Stimulated activated memory B cell treated with anti-CD40 and anti-IgM and Interleukin-4, amounts not matched to agents 10 μg/mL and 1 μg/mL and 100 μg/mL, for 72 hours (primary cell): ENCODE measurements around the gene DNAJB8.

Experiments
- ATAC-seq: fragments of 150-1000 bp; cut with Tn5 transposase; 2 replicates; pipeline ENCODE4 v1.10.0; 2021
- H3K27ac Mint-ChIP-seq: one replicate; pipeline ENCODE4 v1.8.0; 2022; ENCODE audit warnings: mild to moderate bottlenecking, mixed read lengths
- H3K27me3 Mint-ChIP-seq: one replicate; pipeline ENCODE4 v1.8.0; 2022; ENCODE audit warnings: mixed read lengths
- H3K36me3 Mint-ChIP-seq: one replicate; pipeline ENCODE4 v1.8.0; 2022; ENCODE audit warnings: mixed read lengths
- H3K4me1 Mint-ChIP-seq: one replicate; pipeline ENCODE4 v1.8.0; 2022; ENCODE audit warnings: mixed read lengths
- H3K4me3 Mint-ChIP-seq: one replicate; pipeline ENCODE4 v1.8.0; 2022; ENCODE audit warnings: mild to moderate bottlenecking, moderate library complexity, mixed read lengths
- H3K9me3 Mint-ChIP-seq: one replicate; pipeline ENCODE4 v1.8.0; 2022; ENCODE audit warnings: mixed read lengths

The DNAJB8 gene

DNA sequence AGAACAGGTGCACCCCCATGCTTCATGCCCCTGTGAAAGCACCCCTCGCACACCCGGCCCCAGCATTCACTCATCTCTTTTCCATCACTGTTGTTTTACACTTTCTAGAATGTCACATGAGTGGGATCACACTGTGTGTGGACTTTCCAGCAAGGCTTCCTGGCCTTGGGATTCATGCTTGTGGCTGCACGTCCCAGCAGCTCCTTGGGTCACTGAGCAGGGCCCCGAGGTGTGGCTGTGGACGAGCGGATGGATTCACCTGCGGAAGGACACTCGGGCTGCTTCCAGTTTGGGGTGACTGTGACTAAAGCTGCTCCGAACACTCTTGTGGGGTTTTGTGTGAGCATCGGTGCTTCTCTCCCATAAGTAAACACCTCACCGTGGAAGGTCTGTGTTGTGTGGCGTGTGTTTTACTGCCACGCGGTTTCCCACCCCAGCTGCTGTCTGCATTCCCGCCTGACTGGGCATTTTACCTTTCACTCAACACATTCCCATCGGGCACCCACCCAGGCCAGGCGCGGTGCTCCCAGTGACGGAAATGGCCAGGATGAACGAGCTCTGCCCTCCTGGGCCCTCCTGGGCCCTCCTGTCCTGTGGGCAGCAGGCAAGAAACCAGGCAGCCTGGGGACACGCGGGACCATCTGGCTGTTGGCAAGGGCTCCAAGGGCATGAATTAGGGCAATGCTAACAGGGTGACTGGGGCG lies 41.4 kb downstream of the DNAJB8 start:
- H3K4me3 Mint-ChIP-seq = no peak overlapping the region
- no peaks in the 10 kb centered on the region for H3K4me1 Mint-ChIP-seq
- H3K27me3 Mint-ChIP-seq = peaks cover 31% of the 10 kb centered on the region
- no peaks in the 10 kb centered on the region for H3K9me3 Mint-ChIP-seq
- ATAC-seq = no peak
- no peak overlapping the region for H3K27ac Mint-ChIP-seq
- no peaks in the 10 kb centered on the region for H3K36me3 Mint-ChIP-seq

DNA sequence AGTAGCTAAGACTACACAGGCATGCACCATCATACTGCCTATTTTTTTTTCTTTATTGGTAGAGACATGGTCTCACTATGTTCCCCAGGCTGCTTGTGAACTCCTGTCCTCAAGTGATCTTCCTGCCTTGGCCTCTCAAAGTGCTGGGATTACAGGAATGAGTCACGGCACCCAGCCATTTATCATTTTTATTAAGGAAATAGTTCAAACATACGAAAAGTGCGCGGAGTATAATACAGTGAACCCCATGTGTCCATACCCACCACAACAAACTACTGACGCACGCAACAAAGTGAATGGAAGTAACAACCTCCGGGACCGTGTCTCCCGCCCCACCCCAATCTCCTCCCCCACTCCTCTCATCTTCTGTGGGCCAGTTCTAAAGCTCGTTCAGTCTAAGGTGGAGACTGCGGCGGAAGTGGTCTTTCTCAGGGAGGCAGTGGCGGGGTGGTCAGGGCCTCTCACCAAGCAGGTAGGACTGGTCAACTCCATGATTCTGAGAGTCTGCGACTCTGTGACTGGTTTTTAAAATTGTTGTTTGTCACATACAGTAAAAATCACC lies 42.1 kb downstream of the DNAJB8 start:
- no peak for ATAC-seq
- no peak overlapping the region for H3K4me3 Mint-ChIP-seq
- H3K27me3 Mint-ChIP-seq = peaks cover 24% of the 10 kb centered on the region

GRCh38 chr3:128423525-128424147 lies 43.1 kb downstream of the DNAJB8 start:
- H3K27me3 Mint-ChIP-seq = peaks cover 17% of the 10 kb centered on the region
- H3K9me3 Mint-ChIP-seq = peaks cover 2% of the 10 kb centered on the region

More for the DNA sequence above, 42.1 kb downstream of the DNAJB8 start:
- Mint-ChIP-seq H3K36me3 (no peaks in the 10 kb centered on the region), H3K9me3 (no peaks in the 10 kb centered on the region), H3K4me1 (no peaks in the 10 kb centered on the region), H3K27ac (no peak overlapping the region)

DNA sequence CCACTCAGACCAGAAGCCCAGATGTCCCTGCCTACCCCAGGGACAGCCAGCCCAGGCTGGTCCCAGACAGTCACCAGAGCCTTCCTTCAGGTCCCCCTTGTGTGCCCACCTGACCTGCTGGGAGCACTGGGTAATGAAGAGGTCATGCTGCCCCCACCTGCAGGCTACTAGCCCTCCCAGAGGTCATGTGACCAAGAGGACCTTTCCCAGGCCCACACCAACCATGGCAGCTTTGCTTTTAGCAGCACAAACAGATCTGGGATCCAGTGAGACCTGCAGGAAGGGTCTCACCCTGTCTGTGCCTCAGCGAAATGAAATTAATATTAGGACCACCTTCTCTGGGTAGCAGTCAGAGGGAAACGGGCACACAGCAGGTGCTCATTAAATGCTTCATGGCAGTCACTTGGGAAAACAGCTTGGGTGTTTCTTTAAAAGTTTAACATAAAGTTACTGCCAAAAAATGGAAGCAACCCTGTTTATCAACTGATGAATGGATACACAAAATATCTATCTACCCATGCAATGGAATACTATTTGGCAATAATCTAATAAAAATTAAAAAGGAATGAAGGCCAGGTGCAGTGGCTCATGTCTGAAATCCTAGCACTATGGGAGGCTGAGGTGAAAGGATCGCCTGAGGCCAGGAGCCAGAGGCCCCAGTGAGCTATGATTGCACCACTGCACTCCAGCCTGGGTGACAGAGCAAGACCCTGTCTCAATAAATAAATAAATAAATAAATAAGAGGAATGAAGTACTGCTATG lies 43.7 kb downstream of the DNAJB8 start:
- no peak for ATAC-seq
- Mint-ChIP-seq H3K4me1 (no peaks in the 10 kb centered on the region), H3K27ac (no peak overlapping the region), H3K4me3 (no peak overlapping the region), H3K36me3 (peaks cover 12% of the 10 kb centered on the region), H3K27me3 (peaks cover 10% of the 10 kb centered on the region), H3K9me3 (peaks cover 7% of the 10 kb centered on the region)

More at GRCh38 chr3:128423525-128424147, 43.1 kb downstream of the DNAJB8 start:
- no peaks in the 10 kb centered on the region for H3K4me1 Mint-ChIP-seq
- H3K4me3 Mint-ChIP-seq = no peak overlapping the region
- H3K36me3 Mint-ChIP-seq = peaks cover 5% of the 10 kb centered on the region
- H3K27ac Mint-ChIP-seq = no peak overlapping the region
- no peak for ATAC-seq

DNA sequence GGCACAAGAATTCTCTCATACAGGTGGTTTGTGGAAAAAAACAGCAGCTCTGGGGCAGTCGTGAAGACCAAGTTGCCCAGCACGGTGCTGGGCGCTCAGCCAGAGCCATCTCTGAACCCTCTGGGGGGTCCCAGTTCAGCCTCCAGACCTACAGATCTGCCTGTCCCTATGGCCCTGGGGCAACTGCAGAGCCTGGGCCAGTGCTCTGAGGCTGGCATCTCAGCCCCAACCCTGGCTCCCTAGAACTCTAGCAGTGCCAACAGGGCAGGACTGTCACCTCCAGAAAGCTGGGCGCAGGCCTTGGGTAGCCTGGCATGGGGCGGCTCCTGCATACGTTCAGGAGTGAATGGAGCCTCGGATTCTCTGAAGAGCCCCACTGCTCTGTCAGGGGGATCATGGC lies 44.7 kb downstream of the DNAJB8 start:
- H3K4me1 Mint-ChIP-seq = no peaks in the 10 kb centered on the region
- ATAC-seq = no peak
- H3K27me3 Mint-ChIP-seq = peaks cover under 1% of the 10 kb centered on the region
- H3K4me3 Mint-ChIP-seq = no peak overlapping the region
- peaks cover 7% of the 10 kb centered on the region for H3K9me3 Mint-ChIP-seq
- peaks cover 13% of the 10 kb centered on the region for H3K36me3 Mint-ChIP-seq
- H3K27ac Mint-ChIP-seq = no peak overlapping the region

GRCh38 chr3:128421439-128421836 lies 45.3 kb downstream of the DNAJB8 start:
- no peak for ATAC-seq
- no peak overlapping the region for H3K27ac Mint-ChIP-seq
- H3K36me3 Mint-ChIP-seq = peaks cover 13% of the 10 kb centered on the region
- H3K4me3 Mint-ChIP-seq = no peak overlapping the region
- H3K9me3 Mint-ChIP-seq = peaks cover 7% of the 10 kb centered on the region
- no peaks in the 10 kb centered on the region for H3K27me3 Mint-ChIP-seq
- no peaks in the 10 kb centered on the region for H3K4me1 Mint-ChIP-seq

DNA sequence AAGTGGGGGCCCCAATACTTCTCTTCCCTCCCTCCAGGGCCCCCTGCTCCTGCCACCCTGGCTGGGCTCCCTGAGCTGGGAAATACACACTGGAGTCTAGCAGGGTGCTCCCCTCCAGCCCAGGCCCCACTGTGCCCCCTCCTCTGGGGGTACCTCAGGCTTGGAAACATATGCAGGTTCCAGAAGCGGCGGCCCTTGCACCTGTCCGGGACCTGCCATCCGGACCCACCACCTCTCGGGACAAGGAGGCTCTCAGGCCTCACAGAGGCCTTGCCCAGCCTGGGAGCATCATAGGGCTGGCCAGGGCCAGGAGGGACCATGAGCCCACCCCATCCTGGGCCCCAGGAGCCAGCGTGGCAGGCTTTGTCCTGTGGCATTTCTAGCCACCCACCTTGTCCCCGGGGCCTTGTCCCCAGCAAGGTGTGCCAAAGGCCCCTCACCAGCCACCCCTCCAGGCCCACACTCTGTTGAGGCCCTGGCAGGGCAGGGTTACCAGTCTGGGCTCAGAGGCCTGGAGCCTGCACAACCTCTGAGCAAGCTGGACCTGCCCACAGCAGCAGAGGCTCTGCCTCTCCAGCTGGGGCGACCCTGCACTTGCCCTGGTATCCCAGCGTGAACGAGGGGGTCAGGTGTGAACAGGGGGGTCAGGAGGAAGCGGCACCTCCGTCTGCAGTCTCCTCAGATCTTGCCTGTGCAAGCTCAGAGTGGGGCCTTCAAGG lies 45.8 kb downstream of the DNAJB8 start:
- no peaks in the 10 kb centered on the region for H3K27me3 Mint-ChIP-seq
- no peak overlapping the region for H3K27ac Mint-ChIP-seq
- no peak overlapping the region for H3K4me3 Mint-ChIP-seq
- no peaks in the 10 kb centered on the region for H3K4me1 Mint-ChIP-seq
- H3K9me3 Mint-ChIP-seq = peaks cover 7% of the 10 kb centered on the region
- H3K36me3 Mint-ChIP-seq = peaks cover 13% of the 10 kb centered on the region
- ATAC-seq = no peak

- no peak overlapping the region for H3K27ac Mint-ChIP-seq
- H3K4me1 Mint-ChIP-seq = no peaks in the 10 kb centered on the region
- H3K4me3 Mint-ChIP-seq = no peak overlapping the region
- H3K27me3 Mint-ChIP-seq = no peaks in the 10 kb centered on the region
- H3K36me3 Mint-ChIP-seq = peaks cover 13% of the 10 kb centered on the region
- no peak for ATAC-seq
- H3K9me3 Mint-ChIP-seq = peaks cover 7% of the 10 kb centered on the region
Observed at GRCh38 chr3:128420289-128420688, 46.4 kb downstream of the DNAJB8 start.

DNA sequence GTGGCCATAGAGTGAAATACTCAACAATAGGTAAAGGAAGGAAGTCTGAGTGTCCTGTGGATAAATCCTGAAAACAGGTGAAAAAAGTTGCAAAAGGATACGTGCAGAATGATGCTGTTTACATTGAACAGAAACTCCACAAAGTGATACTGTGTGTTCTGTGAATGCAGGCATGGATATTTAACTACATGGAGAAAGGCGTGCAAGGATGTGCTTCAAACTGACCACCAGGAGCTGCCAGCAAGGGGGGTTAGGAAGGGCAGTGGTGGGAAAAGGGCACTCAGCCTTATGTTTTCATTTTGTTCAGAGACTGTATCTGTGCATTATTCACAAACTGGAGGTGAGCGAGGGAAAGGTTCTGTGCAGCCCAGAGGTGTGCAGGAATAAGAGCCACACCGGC lies 47.4 kb downstream of the DNAJB8 start:
- no peaks in the 10 kb centered on the region for H3K4me1 Mint-ChIP-seq
- H3K9me3 Mint-ChIP-seq = peaks cover 7% of the 10 kb centered on the region
- H3K4me3 Mint-ChIP-seq = no peak overlapping the region
- ATAC-seq = no peak
- H3K27me3 Mint-ChIP-seq = no peaks in the 10 kb centered on the region
- H3K36me3 Mint-ChIP-seq = peaks cover 13% of the 10 kb centered on the region
- no peak overlapping the region for H3K27ac Mint-ChIP-seq

DNA sequence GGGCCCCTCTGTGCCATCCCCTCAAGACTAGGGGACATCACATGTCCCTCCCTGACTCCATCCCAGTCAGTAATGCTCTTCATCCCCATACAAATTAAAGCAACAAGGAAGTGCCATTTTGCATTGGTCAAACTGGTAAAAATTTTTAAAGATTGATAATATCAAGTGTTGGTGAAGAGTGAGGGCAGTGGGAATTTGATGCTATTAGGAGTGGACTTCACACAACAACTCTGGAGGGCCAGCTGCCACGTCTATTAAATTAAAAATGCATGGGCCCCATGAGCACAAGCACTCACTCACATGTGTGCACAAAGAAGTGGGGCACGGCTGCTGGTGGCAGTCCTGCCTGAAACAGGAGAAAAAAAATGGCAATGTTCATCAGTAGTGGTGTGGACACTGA lies 47.8 kb downstream of the DNAJB8 start:
- Mint-ChIP-seq H3K27me3 (no peaks in the 10 kb centered on the region), H3K9me3 (peaks cover 7% of the 10 kb centered on the region), H3K36me3 (peaks cover 13% of the 10 kb centered on the region), H3K4me3 (no peak overlapping the region), H3K27ac (no peak overlapping the region), H3K4me1 (no peaks in the 10 kb centered on the region)
- no peak for ATAC-seq

GRCh38 chr3:128416578-128417211 lies 50.0 kb downstream of the DNAJB8 start:
- Mint-ChIP-seq H3K4me1 (no peaks in the 10 kb centered on the region), H3K27ac (no peak overlapping the region), H3K4me3 (no peak overlapping the region), H3K36me3 (peaks cover 13% of the 10 kb centered on the region), H3K27me3 (no peaks in the 10 kb centered on the region), H3K9me3 (peaks cover 7% of the 10 kb centered on the region)
- no peak for ATAC-seq

- no peak for ATAC-seq
- Mint-ChIP-seq H3K27ac (no peak overlapping the region), H3K4me3 (no peak overlapping the region)
Observed at GRCh38 chr3:128415773-128416577, 50.7 kb downstream of the DNAJB8 start.

GRCh38 chr3:128415200-128415772 lies 51.4 kb downstream of the DNAJB8 start:
- peaks cover 7% of the 10 kb centered on the region for H3K9me3 Mint-ChIP-seq
- no peaks in the 10 kb centered on the region for H3K27me3 Mint-ChIP-seq
- peaks cover 13% of the 10 kb centered on the region for H3K36me3 Mint-ChIP-seq
- H3K27ac Mint-ChIP-seq = no peak overlapping the region
- ATAC-seq = no peak
- no peak overlapping the region for H3K4me3 Mint-ChIP-seq
- H3K4me1 Mint-ChIP-seq = no peaks in the 10 kb centered on the region

More at GRCh38 chr3:128415773-128416577, 50.7 kb downstream of the DNAJB8 start:
- Mint-ChIP-seq H3K36me3 (peaks cover 13% of the 10 kb centered on the region), H3K9me3 (peaks cover 7% of the 10 kb centered on the region), H3K27me3 (no peaks in the 10 kb centered on the region), H3K4me1 (no peaks in the 10 kb centered on the region)
